ENCODE measurements around the gene GRIN1.

- TF ChIP-seq GATA2 (IDR thresholded peaks at IDR 0.05; ENCODE audit: low read depth, low read length) (no peak), GATA3 (IDR thresholded peaks at IDR 0.05; ENCODE audit: low read depth, low read length) (no peak)
These were observed 7.0 kb downstream of the GRIN1 start for GRCh38 chr9:137145731-137146526.

Measured in SH-SY5Y (cell line).